Measurements from ENCODE around the gene COL18A1. TPM values are rescaled to one million over a fixed set of nuclear protein-coding genes. Genes with fewer than 3 reads are reported as not detected.
A peak's percentile ranks its signal among the peaks of the same experiment; 100 is the strongest.

COL18A1 gene
- total and polyA plus RNA-seq, 9 of the 15 experiments (the other 6 are each of a cell fraction or from before 2014, with no cell fraction given), result 0.14 to 16.4 (median 2.0) TPM

GRCh38 chr21:45356251-45356650 lies 48.7 kb upstream of the COL18A1 start (continued):
- TF ChIP-seq, protein P1, sequence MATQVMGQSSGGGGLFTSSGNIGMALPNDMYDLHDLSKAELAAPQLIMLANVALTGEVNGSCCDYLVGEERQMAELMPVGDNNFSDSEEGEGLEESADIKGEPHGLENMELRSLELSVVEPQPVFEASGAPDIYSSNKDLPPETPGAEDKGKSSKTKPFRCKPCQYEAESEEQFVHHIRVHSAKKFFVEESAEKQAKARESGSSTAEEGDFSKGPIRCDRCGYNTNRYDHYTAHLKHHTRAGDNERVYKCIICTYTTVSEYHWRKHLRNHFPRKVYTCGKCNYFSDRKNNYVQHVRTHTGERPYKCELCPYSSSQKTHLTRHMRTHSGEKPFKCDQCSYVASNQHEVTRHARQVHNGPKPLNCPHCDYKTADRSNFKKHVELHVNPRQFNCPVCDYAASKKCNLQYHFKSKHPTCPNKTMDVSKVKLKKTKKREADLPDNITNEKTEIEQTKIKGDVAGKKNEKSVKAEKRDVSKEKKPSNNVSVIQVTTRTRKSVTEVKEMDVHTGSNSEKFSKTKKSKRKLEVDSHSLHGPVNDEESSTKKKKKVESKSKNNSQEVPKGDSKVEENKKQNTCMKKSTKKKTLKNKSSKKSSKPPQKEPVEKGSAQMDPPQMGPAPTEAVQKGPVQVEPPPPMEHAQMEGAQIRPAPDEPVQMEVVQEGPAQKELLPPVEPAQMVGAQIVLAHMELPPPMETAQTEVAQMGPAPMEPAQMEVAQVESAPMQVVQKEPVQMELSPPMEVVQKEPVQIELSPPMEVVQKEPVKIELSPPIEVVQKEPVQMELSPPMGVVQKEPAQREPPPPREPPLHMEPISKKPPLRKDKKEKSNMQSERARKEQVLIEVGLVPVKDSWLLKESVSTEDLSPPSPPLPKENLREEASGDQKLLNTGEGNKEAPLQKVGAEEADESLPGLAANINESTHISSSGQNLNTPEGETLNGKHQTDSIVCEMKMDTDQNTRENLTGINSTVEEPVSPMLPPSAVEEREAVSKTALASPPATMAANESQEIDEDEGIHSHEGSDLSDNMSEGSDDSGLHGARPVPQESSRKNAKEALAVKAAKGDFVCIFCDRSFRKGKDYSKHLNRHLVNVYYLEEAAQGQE (IDR thresholded peaks at IDR 0.05; ENCODE audit: borderline replicate concordance), result 0 out of 2 replicates have a peak, but pooled peaks have one; percentile 7
- TF ChIP-seq, protein P1 (CRISPR knock-in tag; IDR thresholded peaks at IDR 0.05; ENCODE audit: low read depth), result no peak
- TF ChIP-seq, protein P2, sequence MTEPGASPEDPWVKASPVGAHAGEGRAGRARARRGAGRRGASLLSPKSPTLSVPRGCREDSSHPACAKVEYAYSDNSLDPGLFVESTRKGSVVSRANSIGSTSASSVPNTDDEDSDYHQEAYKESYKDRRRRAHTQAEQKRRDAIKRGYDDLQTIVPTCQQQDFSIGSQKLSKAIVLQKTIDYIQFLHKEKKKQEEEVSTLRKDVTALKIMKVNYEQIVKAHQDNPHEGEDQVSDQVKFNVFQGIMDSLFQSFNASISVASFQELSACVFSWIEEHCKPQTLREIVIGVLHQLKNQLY (CRISPR knock-in tag; conservative IDR thresholded peaks at IDR 0.05), result no peak
- TF ChIP-seq FOXJ2 (tag; IDR thresholded peaks at IDR 0.05) (no peak), TFAM (CRISPR knock-in tag; conservative IDR thresholded peaks at IDR 0.05) (no peak), HNRNPK (IDR thresholded peaks at IDR 0.05; ENCODE audit: low read depth, low read length, poor library complexity, severe bottlenecking) (no peak), MCM5 (IDR thresholded peaks at IDR 0.05; ENCODE audit: low read depth) (no peak), ILF3 (IDR thresholded peaks at IDR 0.05; ENCODE audit: borderline replicate concordance) (no peak), OTX1 (CRISPR knock-in tag; IDR thresholded peaks at IDR 0.05) (no peak), SREBF1 (IDR thresholded peaks at IDR 0.05; ENCODE audit: borderline replicate concordance, low read depth, low read length) (no peak), MTA1 (IDR thresholded peaks at IDR 0.05; ENCODE audit: borderline replicate concordance) (no peak), ZBTB2 (IDR thresholded peaks at IDR 0.05) (peak; percentile 78; the same call in 1 of the 2 replicates), TEAD4 (IDR thresholded peaks at IDR 0.05; ENCODE audit: low read length) (no peak), TEAD4 (CRISPR knock-in tag; IDR thresholded peaks at IDR 0.05; ENCODE audit: borderline replicate concordance) (0 out of 2 replicates have a peak, but pooled peaks have one; percentile 31), RUNX1 (IDR thresholded peaks at IDR 0.05; ENCODE audit: low read depth) (no peak), PHB2 (IDR thresholded peaks at IDR 0.05; ENCODE audit: low read depth) (no peak), ZNF75A (CRISPR knock-in tag; IDR thresholded peaks at IDR 0.05) (no peak), MCM2 (IDR thresholded peaks at IDR 0.05; ENCODE audit: low read depth) (no peak), KLF6 (CRISPR knock-in tag; IDR thresholded peaks at IDR 0.05; ENCODE audit: borderline replicate concordance) (no peak), ADNP (tag; IDR thresholded peaks at IDR 0.05) (no peak), RFX1 (IDR thresholded peaks at IDR 0.05) (no peak), BDP1 (IDR thresholded peaks at IDR 0.05; ENCODE audit: insufficient read depth, insufficient read length) (no peak)
